Endothelial cell of umbilical vein (primary cell): Measurements from ENCODE around the gene CCR9. TPM values are rescaled to one million over a fixed set of nuclear protein-coding genes. Genes with fewer than 3 reads are reported as not detected.

Source experiments
- BruUV-seq: library from RNA; stranded (reverse); fragments of 400-500 nt; replicated peaks from 2 replicates; lab custom pipeline; 2021; lab: Mats Ljungman, UMichigan
- CTCF ChIA-PET: fragments of 300-600, 350-600 bp; sonication (Branson Sonifier 250); formaldehyde crosslinking; loops from one replicate; lab custom pipeline; 2021; ENCODE audit warnings: antibody characterized with exemption, inconsistent platforms; lab: Charles Lee
- POLR2A ChIA-PET: fragments of 300-600, 350-600 bp; sonication (Branson Sonifier 250); formaldehyde crosslinking; loops from one replicate; lab custom pipeline; 2021; ENCODE audit warnings: antibody characterized with exemption, inconsistent platforms; lab: Charles Lee
- DNase-seq: peaks from one replicate; pipeline ENCODE4 v3.0.0-alpha.2; 2011; ENCODE audit warnings: low read depth, low spot score
- FAIRE-seq: peaks from 2 replicates; lab custom pipeline; 2011; peaks lifted over from hg19 to GRCh38; lab: Jason Lieb, UNC
- H2AFZ ChIP-seq: 2 replicates; pipeline ENCODE4 v1.6.0; 2012; ENCODE audit warnings: low read depth, low read length, control low read depth, inconsistent platforms
- H3K27ac ChIP-seq: 2 replicates; pipeline ENCODE4 v1.5.1; 2011; ENCODE audit warnings: low read depth, mild to moderate bottlenecking, control low read depth, low read length, moderate library complexity; ENCODE audit not compliant: insufficient read depth
- H3K27me3 ChIP-seq, 2 experiments: 2 replicates each; pipeline versions ENCODE4 v1.6.0 to v1.6.1; 2011; ENCODE audit warnings: low read length in 2 of 2, mixed read lengths in 1 of 2; ENCODE audit not compliant: control insufficient read depth in 2 of 2, insufficient read depth in 2 of 2
- H3K36me3 ChIP-seq, 2 experiments: 2 replicates in 1 of 2; 3 replicates in 1 of 2; pipeline ENCODE4 v1.5.1; 2011; ENCODE audit warnings: low read length in 2 of 2, mild to moderate bottlenecking in 1 of 2, moderate library complexity in 1 of 2; ENCODE audit not compliant: control insufficient read depth in 2 of 2, insufficient read depth in 2 of 2; ENCODE audit errors: extremely low read depth in 1 of 2
- H3K4me1 ChIP-seq: 3 replicates; pipeline ENCODE4 v1.5.1; 2011; ENCODE audit warnings: mild to moderate bottlenecking, low read length; ENCODE audit not compliant: control insufficient read depth, insufficient read depth; ENCODE audit errors: extremely low read depth
- H3K4me2 ChIP-seq: 2 replicates; pipeline ENCODE4 v1.6.1; 2011; ENCODE audit warnings: low read length, control low read depth, mixed read lengths; ENCODE audit not compliant: insufficient read depth
- H3K4me3 ChIP-seq, 3 experiments: fragments of 200-600 bp in 1 of 3; sonication (generic), shearing (Covaris generic) in 1 of 3; replicated peaks in 1 of 3; 2 replicates each; pipeline ENCODE4 v1.5.1; 2011 to 2016; ENCODE audit warnings: control low read depth in 3 of 3, low read length in 3 of 3, mild to moderate bottlenecking in 2 of 3, inconsistent platforms in 1 of 3, low read depth in 1 of 3, moderate library complexity in 1 of 3; ENCODE audit not compliant: insufficient read depth in 1 of 3
- H3K79me2 ChIP-seq: 2 replicates; pipeline ENCODE4 v1.6.0; 2012; ENCODE audit warnings: low read length, inconsistent platforms; ENCODE audit not compliant: control insufficient read depth, insufficient read depth
- H3K9ac ChIP-seq: replicated peaks from 2 replicates; pipeline ENCODE3; 2011; ENCODE audit warnings: low read length, control low read depth; ENCODE audit not compliant: insufficient read depth; ENCODE audit errors: extremely low read depth
- H3K9me1 ChIP-seq: replicated peaks from 3 replicates; pipeline ENCODE4 v1.6.0; 2011; ENCODE audit warnings: mild to moderate bottlenecking, low read length; ENCODE audit not compliant: control insufficient read depth, insufficient read depth; ENCODE audit errors: extremely low read depth
- H3K9me3 ChIP-seq: replicated peaks from 2 replicates; pipeline ENCODE4 v1.5.1; 2012; ENCODE audit warnings: low read length, inconsistent platforms; ENCODE audit not compliant: control insufficient read depth, insufficient read depth
- H4K20me1 ChIP-seq: replicated peaks from 2 replicates; pipeline ENCODE3; 2011; ENCODE audit warnings: mild to moderate bottlenecking, low read length; ENCODE audit not compliant: control insufficient read depth, insufficient read depth; ENCODE audit errors: extremely low read depth
- CTCF ChIP-seq, 2 donors: IDR thresholded peaks; 1 replicate in 1 of 2; 2 replicates in 1 of 2; pipeline ENCODE4 v1.5.1; 2011; ENCODE audit warnings: low read length in 2 of 2, mild to moderate bottlenecking in 2 of 2, moderate library complexity in 2 of 2, control low read depth in 1 of 2, inconsistent platforms in 1 of 2, low read depth in 1 of 2; ENCODE audit not compliant: insufficient read depth in 1 of 2; ENCODE audit errors: extremely low read depth in 1 of 2
- EZH2 ChIP-seq: IDR thresholded peaks from 2 replicates; pipeline ENCODE4 v1.6.1; 2012; ENCODE audit warnings: borderline replicate concordance, low read depth, mild to moderate bottlenecking, moderate library complexity, low read length, inconsistent platforms; ENCODE audit not compliant: severe bottlenecking
- FOS ChIP-seq: IDR thresholded peaks from 2 replicates; pipeline ENCODE4 v1.6.1; 2011; ENCODE audit warnings: mild to moderate bottlenecking, low read length, moderate library complexity, borderline replicate concordance; ENCODE audit not compliant: insufficient read depth
- GATA2 ChIP-seq: IDR thresholded peaks from 2 replicates; pipeline ENCODE4 v1.7.0; 2011; ENCODE audit warnings: low read depth, mild to moderate bottlenecking, moderate library complexity, mixed read lengths, low read length; ENCODE audit not compliant: insufficient read length, insufficient read depth
- JUN ChIP-seq: IDR thresholded peaks from 2 replicates; pipeline ENCODE4 v1.6.1; 2011; ENCODE audit warnings: borderline replicate concordance, low read depth; ENCODE audit not compliant: insufficient read length, insufficient read depth
- MAX ChIP-seq: IDR thresholded peaks from 2 replicates; pipeline ENCODE4 v1.6.1; 2011; ENCODE audit not compliant: insufficient read depth, insufficient read length
- MYC ChIP-seq: IDR thresholded peaks from one replicate; pipeline ENCODE4 v1.6.1; 2011; ENCODE audit warnings: mild to moderate bottlenecking, low read depth, low read length
- POLR2A ChIP-seq: IDR thresholded peaks from 2 replicates; pipeline ENCODE4 v1.6.1; 2012; ENCODE audit warnings: low read depth, mild to moderate bottlenecking, control low read depth, low read length
- POLR2AphosphoS5 ChIP-seq: IDR thresholded peaks from 2 replicates; pipeline ENCODE4 v1.6.1; 2012; ENCODE audit warnings: low read depth, mild to moderate bottlenecking, control low read depth, low read length, moderate library complexity; ENCODE audit not compliant: insufficient read depth
- dilution Hi-C: fragments of 300-500 bp; cut with MboI; formaldehyde crosslinking; loops from one replicate; pipeline ENCODE4 v1.15.0; 2019; ENCODE audit warnings: low sequenced_read_pairs; ENCODE audit not compliant: extremely low pct_ligation_motif_present
- intact Hi-C: fragments of 100-400 bp; cut with micrococcal nuclease; formaldehyde crosslinking; loops from one replicate; pipeline ENCODE4 v1.10.0; 2022
- polyA plus RNA-seq, 4 experiments: library from polyadenylated mRNA; depleted of rRNA in 3 of 4; stranded (reverse) in 3 of 4; unstranded in 1 of 4; fragments of >200 nt; gene quantifications; 2 replicates each; pipeline versions ENCODE4 v1.2.1 to v1.2.3, GENCODE V29; 2011 to 2012; ENCODE audit warnings: missing spikeins in 1 of 4
- total RNA-seq: library from RNA; stranded (reverse); gene quantifications from 2 replicates; pipeline ENCODE4 v1.2.3, GENCODE V29; 2021

The CCR9 gene
- total and polyA plus RNA-seq, 2 donors (not counting 3 experiments of a cell fraction or from before 2014, with no cell fraction given) = not detected

- ChIA-PET POLR2A (no interaction called here), CTCF (interaction anchor here (0.6 to 4.8 kb wide), 2 partner anchors 13 to 441 kb away, joined by 5 to 22 read pairs; no protein-coding TSS in a partner anchor)
- Histone ChIP-seq H4K20me1 (no peaks in the 10 kb centered on the region), H3K9me1 (no peaks in the 10 kb centered on the region), H3K79me2 (no peaks in the 10 kb centered on the region), H3K9me3 (no peaks in the 10 kb centered on the region), H2AFZ (no peak overlapping the region), H3K4me1 (no peaks in the 10 kb centered on the region), H3K4me3 (no peak overlapping the region), H3K4me2 (no peak overlapping the region), H3K36me3 (peaks cover 14 to 64% of the 10 kb centered on the region in 2 experiments), H3K27ac (no peak overlapping the region), H3K9ac (no peak overlapping the region), H3K27me3 (no peaks in the 10 kb centered on the region)
- TF ChIP-seq MYC (no peak), MAX (no peak), JUN (no peak), POLR2AphosphoS5 (no peak), GATA2 (no peak), EZH2 (no peak), POLR2A (no peak), CTCF (IDR thresholded peaks at IDR 0.05; ENCODE audit: extremely low read depth in 1 of 2, insufficient read depth in 1 of 2, low read depth in 1 of 2, low read length in 2 of 2) (no peak), FOS (no peak)
- FAIRE-seq = no peak
- dilution Hi-C loops = no loop called here
- intact Hi-C loops = no loop called here
- BruUV-seq = no TSS peak
- no peak for DNase-seq
Observed at GRCh38 chr3:45951946-45952345, 65.6 kb downstream of the CCR9 start.
